EL (cell line): ENCODE data around the gene TNFRSF6B.
"Not testable (repeated sequence)": the region's sequence is repeated elsewhere in the genome, so short reads cannot be mapped to it uniquely, and the experiment has no call there.

Experiments used
- DNase-seq: peaks from one replicate; pipeline ENCODE4 v3.0.0-alpha.2; 2016

TNFRSF6B gene

DNA sequence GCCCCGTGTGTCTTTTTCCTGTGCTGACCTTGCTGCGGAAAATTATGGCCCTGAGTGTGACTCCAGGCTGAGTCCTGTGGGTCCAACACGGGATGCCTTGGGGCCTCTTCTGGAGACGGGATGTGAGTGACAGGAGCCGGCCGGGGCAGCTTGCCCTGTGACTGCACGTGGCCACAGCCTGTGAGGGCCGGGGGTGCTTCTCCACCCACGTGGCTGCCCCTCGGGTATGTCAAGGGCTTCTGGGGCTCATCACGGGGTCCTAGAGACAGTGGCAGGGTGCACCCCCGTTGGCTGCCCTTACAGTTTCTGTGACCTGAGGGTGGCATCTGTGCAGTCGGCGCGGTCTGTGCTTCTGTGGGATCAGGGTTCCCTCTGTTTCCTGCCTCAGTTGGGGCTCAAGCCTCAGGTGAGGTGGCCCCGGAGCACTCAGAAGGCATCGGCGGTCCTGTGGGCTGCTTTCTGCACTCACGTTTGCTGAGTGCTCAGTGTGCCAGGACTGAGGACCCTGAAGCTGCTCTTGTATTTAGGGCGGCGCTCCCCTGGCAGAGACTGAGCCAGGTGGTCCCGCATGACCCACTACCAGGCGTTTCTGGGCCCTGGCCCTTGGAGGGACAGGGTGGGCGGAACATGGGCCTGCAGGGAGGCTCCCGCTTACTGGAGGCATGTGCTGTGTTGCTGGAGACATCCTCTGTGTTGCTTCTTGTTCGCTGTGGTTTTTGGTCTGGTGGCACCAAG lies 33.0 kb upstream of the TNFRSF6B start:
- no peak for DNase-seq

- no peak for DNase-seq
Measured at GRCh38 chr20:63664143-63664851, 32.2 kb upstream of the TNFRSF6B start.

- DNase-seq: no peak
Measured at GRCh38 chr20:63664861-63665594, 31.4 kb upstream of the TNFRSF6B start.

DNA sequence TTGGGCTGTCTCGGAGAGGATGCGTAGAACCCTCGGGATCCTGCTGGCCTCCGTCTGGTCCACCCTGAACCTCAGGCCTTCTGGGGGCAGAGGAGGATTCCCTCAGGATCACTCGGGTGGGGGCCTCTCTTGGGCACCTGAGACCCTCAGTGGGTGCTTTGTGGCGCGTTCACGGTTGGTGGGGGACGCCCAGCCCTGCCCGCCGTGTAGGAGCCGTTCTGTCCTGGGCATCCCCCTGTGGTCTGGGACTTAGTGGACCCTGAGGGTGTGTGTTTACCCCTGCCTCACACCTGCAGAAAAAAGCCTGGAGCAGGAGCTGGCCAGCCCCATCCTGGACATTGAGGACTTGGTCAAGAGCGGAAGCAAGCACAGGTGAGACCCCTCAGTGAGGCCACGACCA lies 30.7 kb upstream of the TNFRSF6B start:
- no peak for DNase-seq

DNA sequence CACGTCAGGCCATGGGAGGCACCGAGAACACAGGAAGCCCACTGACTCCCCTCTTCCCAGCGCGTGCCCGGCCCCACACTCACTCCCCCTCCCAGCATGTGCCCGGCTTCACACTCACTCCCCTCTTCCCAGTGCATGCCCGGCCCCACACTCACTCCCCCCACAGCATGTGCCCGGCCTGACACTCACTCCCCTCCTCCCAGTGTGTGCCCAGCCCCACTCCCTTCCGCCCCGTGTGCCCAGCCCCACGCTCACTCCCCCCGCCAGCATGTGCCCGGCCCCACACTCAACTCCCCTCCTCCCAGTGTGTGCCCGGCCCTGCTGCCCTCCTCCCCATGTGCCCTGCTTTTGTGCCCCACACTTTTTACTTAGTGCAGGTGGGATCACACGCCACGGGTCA lies 28.6 kb upstream of the TNFRSF6B start:
- DNase-seq: no peak

- DNase-seq: no peak
Measured at GRCh38 chr20:63668351-63668750, 28.1 kb upstream of the TNFRSF6B start.

DNA sequence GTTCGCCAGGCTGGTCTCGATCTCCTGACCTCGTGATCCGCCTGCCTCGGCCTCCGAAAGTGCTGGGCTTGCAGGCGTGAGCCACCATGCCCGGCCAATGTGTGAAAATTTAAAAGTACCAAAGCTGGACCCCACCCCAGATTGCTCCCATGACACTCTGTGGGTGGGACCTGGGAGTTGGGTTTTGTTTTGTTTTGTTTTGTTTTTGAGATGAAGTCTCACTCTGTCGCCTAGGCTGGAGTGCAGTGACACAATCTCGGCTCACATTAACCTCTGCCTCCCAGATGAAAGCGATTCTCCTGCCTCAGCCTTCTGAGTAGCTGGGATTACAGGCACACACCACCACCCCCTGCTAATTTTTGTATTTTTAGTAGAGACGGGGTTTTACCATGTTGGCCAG lies 24.8 kb upstream of the TNFRSF6B start:
- not testable (repeated sequence) for DNase-seq

DNA sequence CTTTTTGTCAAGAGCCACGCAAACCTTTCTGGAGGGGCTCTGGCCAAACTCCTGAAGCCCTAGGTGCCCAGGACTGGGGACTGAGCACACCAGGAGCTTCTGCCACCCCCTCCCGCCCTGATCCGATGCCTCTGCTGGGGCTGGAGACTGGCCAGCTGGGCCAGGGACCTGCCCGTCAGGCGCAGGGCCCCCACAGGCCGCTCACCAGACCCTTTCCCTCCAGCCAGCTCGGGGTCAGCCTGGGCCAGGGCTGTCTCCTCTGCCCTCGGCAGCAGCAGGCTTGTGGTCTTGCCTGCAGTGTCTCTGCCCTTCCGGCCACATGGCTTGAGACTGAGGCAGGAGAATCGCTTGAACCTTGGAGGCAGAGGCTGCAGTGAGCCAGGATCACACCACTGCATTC lies 23.8 kb upstream of the TNFRSF6B start:
- no peak for DNase-seq

DNA sequence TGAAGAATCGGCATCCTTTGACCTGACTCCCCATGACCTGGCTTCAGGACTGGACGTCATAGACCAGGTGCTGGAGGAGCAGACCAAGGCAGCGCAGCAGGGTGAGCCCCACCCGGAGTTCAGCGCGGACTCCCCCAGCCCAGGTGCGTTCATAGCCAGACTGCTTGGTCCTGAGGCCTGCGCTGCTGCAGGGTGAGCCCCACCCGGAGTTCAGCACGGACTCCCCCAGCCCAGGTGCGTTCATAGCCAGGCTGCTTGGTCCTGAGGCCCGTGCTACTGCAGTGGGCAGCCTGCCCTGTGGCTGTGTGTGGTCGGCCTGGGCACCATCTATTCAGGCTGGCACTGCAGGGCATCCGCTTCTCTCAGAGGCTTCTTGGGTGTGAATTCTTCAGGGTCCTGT lies 22.5 kb upstream of the TNFRSF6B start:
- no peak for DNase-seq

DNA sequence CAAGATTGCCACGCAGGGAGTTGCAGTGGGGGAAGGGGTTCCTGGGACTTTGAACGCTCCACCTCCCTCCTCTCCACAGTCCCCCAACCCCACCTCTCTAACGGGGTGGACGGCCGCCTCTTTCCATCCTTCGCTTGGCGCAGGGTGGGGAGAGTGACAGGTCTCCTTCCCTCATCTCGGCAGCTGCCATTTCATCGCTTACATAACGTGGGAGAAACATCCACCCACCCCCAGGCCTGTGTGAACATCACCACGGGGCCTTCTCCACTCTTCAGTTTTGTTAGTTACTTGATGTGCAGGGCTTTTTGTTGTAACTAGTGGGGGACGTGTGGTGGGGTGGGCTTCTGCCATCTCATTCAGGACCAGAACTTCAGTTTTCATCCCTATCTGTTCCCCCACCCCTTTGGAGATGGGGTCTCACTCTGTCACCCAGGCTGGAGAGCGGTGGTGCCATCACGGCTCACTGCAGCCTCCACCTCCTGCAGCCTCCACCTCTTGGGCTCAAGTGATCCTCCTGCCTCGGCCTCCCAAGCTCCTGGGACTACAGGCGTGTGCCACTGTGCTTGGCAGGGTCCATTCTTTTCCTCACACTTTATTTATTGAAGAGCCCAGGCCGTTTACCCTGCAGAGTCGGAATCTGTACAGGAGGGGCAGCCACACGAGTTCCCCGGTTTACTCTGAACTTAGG lies 20.6 kb upstream of the TNFRSF6B start:
- DNase-seq: no peak

- no peak for DNase-seq
Measured at GRCh38 chr20:63678071-63678470, 18.4 kb upstream of the TNFRSF6B start.

DNA sequence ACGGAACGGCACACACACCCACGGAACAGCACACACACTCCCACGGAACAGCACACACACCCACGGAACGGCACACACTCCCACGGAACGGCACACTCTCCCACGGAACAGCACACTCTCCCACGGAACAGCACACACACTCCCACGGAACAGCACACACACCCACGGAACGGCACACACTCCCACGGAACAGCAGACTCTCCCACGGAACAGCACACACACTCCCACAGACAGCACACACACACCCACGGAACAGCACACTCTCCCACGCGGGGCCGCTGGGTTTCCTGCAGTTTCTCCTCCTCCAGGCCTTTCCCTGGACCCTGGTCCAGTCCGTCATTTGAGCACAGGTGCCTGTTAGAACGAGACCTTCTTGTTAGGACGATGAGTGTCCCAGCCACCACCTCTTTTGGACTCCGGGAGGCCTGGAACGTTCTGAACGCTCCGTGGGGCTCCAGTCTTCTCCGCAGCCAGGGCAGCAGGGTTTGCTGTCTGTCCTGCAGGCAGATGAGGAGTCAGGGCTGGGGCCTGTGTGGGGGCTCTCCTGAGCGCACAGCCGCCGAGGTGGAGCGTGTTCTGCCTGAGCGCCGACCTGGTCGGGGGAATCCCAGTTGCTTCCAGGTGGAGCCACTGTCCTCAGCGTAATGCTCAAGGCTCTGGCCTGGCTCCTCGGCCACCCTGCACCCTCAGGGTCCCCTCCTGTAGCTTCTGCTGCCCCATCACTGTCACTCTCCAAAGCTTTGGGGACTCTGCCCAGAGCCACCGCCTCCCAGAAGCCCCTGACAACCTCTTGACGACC lies 17.6 kb upstream of the TNFRSF6B start:
- DNase-seq: no peak

- DNase-seq: no peak
Measured at GRCh38 chr20:63679799-63680305, 16.6 kb upstream of the TNFRSF6B start.

- no peak for DNase-seq
Measured at GRCh38 chr20:63680427-63680826, 16.0 kb upstream of the TNFRSF6B start.

DNA sequence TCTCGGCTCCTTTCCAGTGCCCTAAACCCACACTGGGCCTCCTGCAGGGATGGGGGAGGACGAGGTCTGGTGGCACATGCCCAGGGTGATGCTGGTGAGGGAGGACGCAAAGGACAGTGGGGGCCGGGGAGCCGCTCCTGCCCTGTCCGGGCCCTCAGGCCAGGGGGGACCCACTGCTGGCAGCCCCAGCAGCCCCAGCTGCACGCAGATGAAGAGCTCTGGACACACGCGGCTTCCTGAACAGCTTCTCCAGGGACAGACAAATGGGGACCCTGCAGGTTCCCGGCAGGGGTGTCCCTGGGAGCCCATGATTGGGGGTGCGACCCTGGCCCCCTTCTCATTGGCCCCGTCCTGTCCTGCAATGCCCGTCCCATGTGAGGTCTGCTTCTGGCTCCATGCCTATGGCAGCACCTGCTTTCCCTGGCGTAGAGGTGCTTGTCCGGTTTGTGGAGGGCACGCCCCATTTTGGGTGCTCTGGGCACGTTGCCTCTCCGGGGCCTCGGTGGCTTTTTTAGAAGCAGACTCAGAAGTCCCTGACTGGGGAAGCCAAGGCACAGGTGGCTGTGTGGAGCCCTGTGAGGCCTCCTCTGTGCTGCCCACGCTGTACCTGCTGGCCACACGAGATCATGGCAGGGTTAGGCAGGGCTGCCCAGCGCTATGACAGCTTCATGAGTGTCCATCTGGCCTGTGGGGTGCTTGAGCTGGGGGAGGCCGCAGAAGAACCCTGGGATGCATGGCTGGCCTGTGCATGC lies 15.4 kb upstream of the TNFRSF6B start:
- DNase-seq: no peak

DNA sequence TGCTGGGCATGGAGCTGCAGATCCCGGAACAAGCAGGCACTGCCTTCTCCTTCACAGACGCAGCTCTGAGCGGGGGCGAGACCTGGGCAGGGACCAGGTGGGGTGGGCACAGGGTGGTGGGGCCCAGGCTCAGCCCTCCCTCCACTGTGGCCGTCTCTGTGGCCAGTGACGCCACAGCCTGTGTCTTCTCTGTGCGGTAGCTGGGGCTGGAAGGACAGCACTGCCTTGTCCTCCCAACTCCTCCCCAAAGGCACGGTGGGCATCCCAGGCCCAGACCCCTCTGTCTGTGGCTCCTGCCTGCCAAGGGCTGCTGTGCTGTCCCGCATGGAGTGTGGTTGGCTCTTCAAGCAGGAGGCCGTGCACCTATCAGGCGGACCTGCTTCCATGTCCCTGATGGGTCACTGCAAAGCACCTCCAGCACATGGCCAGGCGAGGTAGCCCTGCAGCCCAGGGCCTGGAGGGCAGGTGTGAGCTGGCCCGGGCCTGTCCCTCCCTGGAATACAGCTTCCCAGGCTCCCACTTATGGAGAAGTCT lies 14.8 kb upstream of the TNFRSF6B start:
- DNase-seq: no peak

- peak; percentile 100 for DNase-seq
Measured at GRCh38 chr20:63682384-63683139, 13.9 kb upstream of the TNFRSF6B start.

- DNase-seq: no peak
Measured at GRCh38 chr20:63685269-63686026, 11.0 kb upstream of the TNFRSF6B start.

DNA sequence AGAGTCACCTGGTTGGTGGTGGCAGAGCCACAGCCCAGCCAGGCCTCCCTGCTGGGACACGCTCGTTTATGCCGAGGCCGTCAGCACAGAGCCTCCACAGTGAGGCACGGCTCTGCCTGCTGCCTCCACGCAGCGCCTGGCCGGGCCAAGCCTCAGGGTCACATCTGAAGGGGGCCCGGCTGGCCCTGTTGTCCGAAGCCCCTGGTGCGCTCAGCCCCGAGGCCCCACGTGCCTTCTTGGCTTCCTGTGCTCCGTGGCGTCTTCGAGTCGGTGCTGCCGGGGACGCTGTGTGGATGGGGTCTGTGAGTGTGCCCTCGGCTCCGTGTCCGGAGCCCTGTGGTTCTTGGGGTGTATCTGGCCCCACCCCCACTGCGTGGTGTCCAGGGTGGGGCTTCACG lies 10.4 kb upstream of the TNFRSF6B start:
- DNase-seq: no peak
